ENCODE data around the gene TNS1. TPM values are rescaled to one million over a fixed set of nuclear protein-coding genes. Genes with fewer than 3 reads are reported as not detected.

Gene TNS1
- total RNA-seq, 1 donor from 2014 or later = 505 TPM

DNA sequence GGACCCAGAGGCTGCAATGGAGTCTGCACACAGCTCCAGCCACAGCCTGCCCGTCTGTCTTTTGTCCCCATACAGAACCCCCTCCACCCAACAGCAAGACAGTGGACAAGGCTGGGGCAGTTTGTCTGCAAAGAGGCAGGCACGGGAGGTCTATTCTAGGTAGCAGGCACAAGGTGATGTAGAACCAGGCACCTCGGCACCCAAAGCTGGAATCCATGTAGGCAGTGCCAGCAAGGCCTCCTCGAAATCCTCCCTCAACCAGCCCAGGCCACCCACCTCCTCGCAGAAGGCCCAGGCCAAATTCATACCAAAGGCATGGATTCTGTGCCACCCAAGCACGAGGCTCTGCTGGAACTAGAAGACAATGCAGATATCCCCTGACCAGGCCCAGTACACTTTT, 179.2 kb downstream of the TNS1 start:
- peaks cover 87% of the 10 kb centered on the region for H3K4me1 ChIP-seq
- no peaks in the 10 kb centered on the region for H3K9me3 ChIP-seq
- TF ChIP-seq, protein P1, sequence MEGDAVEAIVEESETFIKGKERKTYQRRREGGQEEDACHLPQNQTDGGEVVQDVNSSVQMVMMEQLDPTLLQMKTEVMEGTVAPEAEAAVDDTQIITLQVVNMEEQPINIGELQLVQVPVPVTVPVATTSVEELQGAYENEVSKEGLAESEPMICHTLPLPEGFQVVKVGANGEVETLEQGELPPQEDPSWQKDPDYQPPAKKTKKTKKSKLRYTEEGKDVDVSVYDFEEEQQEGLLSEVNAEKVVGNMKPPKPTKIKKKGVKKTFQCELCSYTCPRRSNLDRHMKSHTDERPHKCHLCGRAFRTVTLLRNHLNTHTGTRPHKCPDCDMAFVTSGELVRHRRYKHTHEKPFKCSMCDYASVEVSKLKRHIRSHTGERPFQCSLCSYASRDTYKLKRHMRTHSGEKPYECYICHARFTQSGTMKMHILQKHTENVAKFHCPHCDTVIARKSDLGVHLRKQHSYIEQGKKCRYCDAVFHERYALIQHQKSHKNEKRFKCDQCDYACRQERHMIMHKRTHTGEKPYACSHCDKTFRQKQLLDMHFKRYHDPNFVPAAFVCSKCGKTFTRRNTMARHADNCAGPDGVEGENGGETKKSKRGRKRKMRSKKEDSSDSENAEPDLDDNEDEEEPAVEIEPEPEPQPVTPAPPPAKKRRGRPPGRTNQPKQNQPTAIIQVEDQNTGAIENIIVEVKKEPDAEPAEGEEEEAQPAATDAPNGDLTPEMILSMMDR (IDR thresholded peaks at IDR 0.05) = no peak
- H3K27me3 ChIP-seq (ENCODE audit: low read depth) = no peaks in the 10 kb centered on the region
- no peak overlapping the region for H3K4me3 ChIP-seq
- ATAC-seq (no peak), DNase-seq (no peak)
- peak overlapping the region; percentile 77 for H3K27ac ChIP-seq
- intact Hi-C loops (cut with DNase I) = no loop called here
- peaks cover 89% of the 10 kb centered on the region for H3K36me3 ChIP-seq

DNA sequence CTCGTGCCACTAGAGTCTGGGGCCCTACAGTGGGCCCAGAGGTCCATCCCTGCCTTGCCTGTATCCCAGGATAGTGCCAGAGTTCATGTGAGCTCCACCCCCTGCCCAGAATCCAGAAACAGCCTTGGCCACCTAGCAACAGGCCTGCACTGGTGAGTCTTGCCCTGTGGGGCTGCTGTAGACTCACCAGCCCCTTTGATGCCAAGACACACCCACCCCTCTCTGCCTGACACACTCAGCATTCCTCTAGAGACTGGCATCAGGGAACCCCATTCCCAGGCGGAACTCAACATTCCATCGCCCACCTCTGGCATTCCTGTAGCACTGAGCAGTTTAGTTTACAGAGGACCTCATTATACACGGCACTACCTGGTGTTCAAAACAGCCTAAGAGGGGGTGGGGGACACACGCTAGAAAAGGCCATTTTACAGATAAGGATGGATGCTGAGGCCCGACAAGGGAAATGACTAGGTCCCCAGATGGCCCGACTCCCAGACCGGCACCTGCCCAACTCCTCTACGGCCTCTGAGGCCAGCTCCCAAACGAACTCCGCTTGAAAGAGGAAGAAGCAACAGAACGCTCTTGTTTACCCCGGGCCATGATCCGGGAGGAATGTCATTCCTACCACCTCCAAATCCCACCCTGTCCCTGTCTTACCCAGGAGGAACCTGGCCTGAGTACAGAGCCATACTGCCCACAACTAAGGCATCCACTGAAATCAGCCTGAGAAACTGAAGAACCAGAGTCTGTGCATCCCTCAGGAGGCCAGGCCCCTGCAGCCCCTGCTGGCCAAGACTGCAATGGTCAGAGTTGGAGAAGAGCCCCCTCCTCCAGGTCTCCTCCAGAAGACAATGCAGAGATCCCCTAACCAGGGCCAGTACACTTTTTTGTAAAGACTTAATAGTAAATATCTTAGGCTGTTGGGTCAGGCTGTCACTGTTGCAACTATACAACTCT, 180.2 kb downstream of the TNS1 start:
- TF ChIP-seq, protein P1 (IDR thresholded peaks at IDR 0.05) = no peak
- Histone ChIP-seq H3K36me3 (peaks cover 91% of the 10 kb centered on the region), H3K4me1 (peaks cover 86% of the 10 kb centered on the region), H3K4me3 (no peak overlapping the region), H3K9me3 (no peaks in the 10 kb centered on the region), H3K27me3 (ENCODE audit: low read depth) (no peaks in the 10 kb centered on the region), H3K27ac (peak overlapping the region; percentile 77)
- DNase-seq = peak; percentile 61
- intact Hi-C loops (cut with DNase I) = no loop called here
- peak; percentile 65 to 71 for ATAC-seq

DNA sequence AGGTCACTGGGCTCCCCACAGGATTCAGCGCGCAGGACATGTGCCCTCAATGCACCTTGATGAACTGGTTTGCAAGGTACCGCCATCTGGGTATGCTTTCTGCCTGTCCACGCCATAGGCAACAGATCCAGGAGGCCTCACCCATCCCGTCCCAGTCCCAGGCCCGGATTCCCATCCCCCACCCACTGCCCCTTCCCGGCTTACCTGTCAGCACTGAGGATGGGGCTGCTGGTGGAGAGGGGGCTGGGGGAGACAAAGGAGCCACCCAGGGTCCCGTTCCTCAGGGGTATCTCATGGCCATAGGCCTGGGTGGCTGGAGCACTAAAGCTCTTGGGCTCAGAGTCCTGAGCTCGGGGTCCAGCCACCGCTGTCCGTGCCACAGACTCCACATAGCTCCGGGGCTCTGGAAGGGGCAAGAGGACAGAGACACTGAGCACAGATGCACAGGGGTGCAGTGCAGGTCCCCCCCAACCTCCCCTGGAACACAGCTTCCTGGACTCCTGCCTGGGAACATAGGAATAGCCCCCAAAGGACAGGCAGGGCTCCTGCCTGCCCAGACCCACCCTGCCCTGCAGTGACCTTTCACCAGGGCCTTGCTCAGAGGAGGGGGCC, 181.2 kb downstream of the TNS1 start:
- Histone ChIP-seq H3K27me3 (ENCODE audit: low read depth) (no peaks in the 10 kb centered on the region), H3K4me1 (peaks cover 86% of the 10 kb centered on the region), H3K9me3 (no peaks in the 10 kb centered on the region), H3K4me3 (no peak overlapping the region), H3K36me3 (peaks cover 98% of the 10 kb centered on the region), H3K27ac (peak overlapping the region; percentile 77)
- TF ChIP-seq, protein P1 (IDR thresholded peaks at IDR 0.05) = no peak
- no peak for ATAC-seq
- DNase-seq = peak; percentile 34
- intact Hi-C loops (cut with DNase I) = no loop called here

DNA sequence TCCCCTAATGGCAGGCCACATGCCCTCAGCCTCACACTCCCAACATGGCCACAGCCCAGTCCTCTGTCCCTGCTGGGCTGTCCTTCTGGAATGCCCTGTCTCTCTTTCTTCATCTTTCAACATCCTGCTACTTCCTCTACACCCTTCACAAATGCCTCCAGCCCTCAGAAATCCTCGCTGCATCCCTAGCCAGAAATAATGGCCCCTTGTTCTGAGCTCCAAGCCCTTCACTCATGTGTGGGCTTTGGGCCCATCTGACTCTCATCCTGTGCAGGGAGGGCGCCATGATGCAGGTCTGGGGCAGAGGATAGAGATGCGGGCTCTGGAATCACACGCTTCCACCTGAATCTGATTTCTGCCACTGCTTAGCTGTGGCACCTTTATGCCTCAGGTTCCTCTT, 181.9 kb downstream of the TNS1 start:
- H3K27me3 ChIP-seq (ENCODE audit: low read depth) = no peaks in the 10 kb centered on the region
- intact Hi-C loops (cut with DNase I) = no loop called here
- ATAC-seq = no peak

DNA sequence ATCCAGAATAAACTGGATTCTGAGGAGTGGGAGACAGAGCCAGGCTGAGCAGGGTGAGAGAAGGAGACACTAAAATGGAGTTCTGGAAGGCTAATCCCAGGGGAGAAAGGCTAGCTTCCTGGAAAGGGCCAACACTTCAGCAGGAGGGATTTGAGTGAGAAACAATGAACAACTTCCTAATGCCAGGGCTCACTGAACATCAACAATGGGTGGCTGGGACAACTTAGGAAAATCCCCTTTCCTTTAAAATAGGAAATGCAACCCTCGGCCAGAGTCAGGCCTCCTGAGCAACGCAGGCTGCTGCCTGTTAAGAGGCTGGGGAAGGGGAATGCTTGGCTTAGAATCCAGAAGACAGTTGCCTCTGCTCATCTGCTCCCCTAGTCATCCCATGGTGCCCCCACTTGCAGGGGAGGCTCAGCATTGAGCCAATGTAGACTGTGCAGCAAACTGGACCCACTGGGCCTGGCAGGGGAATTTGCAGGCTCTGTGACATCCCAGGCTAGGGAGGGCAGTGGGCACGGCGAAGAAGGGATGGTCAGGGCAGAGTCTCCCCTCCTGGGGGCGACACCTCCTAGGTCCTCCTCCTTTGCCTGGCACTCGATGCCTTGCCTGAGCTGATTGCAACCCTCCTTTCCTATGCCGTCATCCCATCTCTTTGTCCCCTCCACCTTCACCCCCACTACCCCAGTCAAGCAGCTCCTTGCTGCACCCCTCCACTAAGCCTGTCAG, 182.5 kb downstream of the TNS1 start:
- Histone ChIP-seq H3K27ac (peak overlapping the region; percentile 31), H3K27me3 (ENCODE audit: low read depth) (no peaks in the 10 kb centered on the region), H3K4me1 (peaks cover 88% of the 10 kb centered on the region), H3K36me3 (peaks cover 98% of the 10 kb centered on the region), H3K9me3 (no peaks in the 10 kb centered on the region), H3K4me3 (no peak overlapping the region)
- DNase-seq = peak; percentile 25
- no peak for ATAC-seq
- intact Hi-C loops (cut with DNase I) = no loop called here
- TF ChIP-seq, protein P1 (IDR thresholded peaks at IDR 0.05) = no peak

More for the DNA sequence above, 181.9 kb downstream of the TNS1 start:
- H3K9me3 ChIP-seq = no peaks in the 10 kb centered on the region
- no peak overlapping the region for H3K27ac ChIP-seq
- no peak overlapping the region for H3K4me3 ChIP-seq
- H3K4me1 ChIP-seq = peaks cover 86% of the 10 kb centered on the region
- H3K36me3 ChIP-seq = peaks cover 98% of the 10 kb centered on the region
- DNase-seq = no peak
- TF ChIP-seq, protein P1 (IDR thresholded peaks at IDR 0.05) = no peak
